Esophagus muscularis mucosa (tissue), 4 donors: Measurements from ENCODE around the gene NRF1. TPM values are rescaled to one million over a fixed set of nuclear protein-coding genes. Genes with fewer than 3 reads are reported as not detected.

Experiments used
- DNase-seq: peaks from one replicate; pipeline ENCODE4 v3.0.0-alpha.2; 2017; ENCODE audit errors: extremely low spot score
- H3K27ac ChIP-seq, 4 donors: fragments of 200-600 bp; sonication (generic); replicated peaks in 1 of 4; 1 replicate in 3 of 4; 2 replicates in 1 of 4; pipeline ENCODE4 v1.5.1; 2016 to 2019; ENCODE audit warnings: mild to moderate bottlenecking in 1 of 4
- H3K27me3 ChIP-seq, 4 donors: fragments of 200-600 bp; sonication (generic); one replicate each; pipeline versions ENCODE4 v1.5.1 to v1.6.0; 2016 to 2019
- H3K36me3 ChIP-seq, 4 donors: fragments of 200-600 bp; sonication (generic); one replicate each; pipeline ENCODE4 v1.5.1; 2016 to 2019
- H3K4me1 ChIP-seq, 4 donors: fragments of 200-600 bp; sonication (generic); one replicate each; pipeline ENCODE4 v1.5.1; 2016 to 2019
- H3K4me3 ChIP-seq, 4 donors: fragments of 200-600 bp; sonication (generic); 1 replicate in 2 of 4; 2 replicates in 2 of 4; pipeline ENCODE4 v1.5.1; 2016 to 2019; ENCODE audit warnings: mild to moderate bottlenecking in 4 of 4, moderate library complexity in 1 of 4
- H3K9me3 ChIP-seq, 4 donors: fragments of 200-600 bp; sonication (generic); 1 replicate in 3 of 4; 2 replicates in 1 of 4; pipeline ENCODE4 v1.5.1; 2016 to 2019
- EP300 ChIP-seq: sonication (generic); formaldehyde crosslinking; IDR thresholded peaks from one replicate; pipeline ENCODE4 v1.6.1; 2017; ENCODE audit warnings: antibody characterized with exemption
- POLR2A ChIP-seq: fragments of 450-650 bp; IDR thresholded peaks from one replicate; pipeline ENCODE4 v1.6.1; 2017; ENCODE audit warnings: antibody characterized with exemption, moderate library complexity, mild to moderate bottlenecking, low read depth
- POLR2AphosphoS5 ChIP-seq, 2 donors: sonication (generic); formaldehyde crosslinking; IDR thresholded peaks; one replicate each; pipeline ENCODE4 v1.6.1; 2017; ENCODE audit warnings: antibody characterized with exemption in 2 of 2
- WGBS: methylation state at CpG from one replicate; pipeline ENCODE4 v1.1.5; 2018; 5-methylcytosine and 5-hydroxymethylcytosine counted together
- intact Hi-C: fragments of 100-400 bp; cut with DNase I; formaldehyde crosslinking; loops from one replicate; pipeline ENCODE4 v1.15.1; 2023
- total RNA-seq, 4 donors: library from RNA; depleted of rRNA; stranded (reverse); fragments of >200 nt; gene quantifications; one replicate each; pipeline versions ENCODE4 v1.1.0 to v1.2.1, GENCODE V29; 2016
- TF ChIP-seq, protein P1 (sequence below), 3 experiments: fragments of 200-600 bp in 2 of 3; fragments of 450-650 bp in 1 of 3; sonication (generic) in 2 of 3; IDR thresholded peaks; one replicate each; pipeline ENCODE4 v1.5.1; 2017 to 2019; ENCODE audit warnings: antibody characterized with exemption in 3 of 3, mild to moderate bottlenecking in 2 of 3, moderate library complexity in 1 of 3

NRF1 gene
- total RNA-seq, 4 donors from 2014 or later, result 8.7 to 19.1 (median 15.9) TPM

DNA sequence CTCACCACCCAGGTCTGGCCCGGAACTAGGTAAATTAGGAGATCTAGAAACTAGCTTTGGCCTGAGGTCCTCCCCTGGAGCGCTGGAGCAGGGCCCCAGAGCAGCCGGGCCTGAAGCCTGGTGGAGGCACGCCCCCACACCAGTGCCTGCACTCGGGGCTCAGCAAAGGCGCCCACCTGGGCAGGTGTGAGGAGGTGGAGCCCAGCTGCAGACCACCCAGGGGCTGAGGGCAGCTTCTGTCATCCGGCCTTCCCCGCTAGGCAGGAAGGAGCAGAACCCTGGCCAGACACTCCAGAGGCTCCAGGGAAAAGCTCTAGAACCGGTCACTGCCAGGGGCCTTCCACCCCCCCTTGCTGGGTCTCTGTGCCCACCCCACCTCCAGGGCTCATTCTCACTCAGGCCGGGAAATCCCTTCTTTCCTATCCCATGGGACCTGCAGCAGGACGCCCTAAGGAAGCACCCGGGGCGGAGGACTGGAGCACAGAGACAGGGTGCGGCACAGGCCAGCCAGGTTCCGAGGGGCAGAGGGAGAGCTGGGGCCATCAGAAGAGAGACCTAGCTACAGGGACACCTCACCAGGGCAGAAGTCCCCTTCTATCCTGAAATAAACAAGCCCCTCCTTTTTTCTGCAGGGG is 161.2 kb downstream of the NRF1 start:
- Histone ChIP-seq H3K27ac (no peak overlapping the region), H3K27me3 (peaks cover 0 to 52% (median 12%) of the 10 kb centered on the region in 4 donors), H3K9me3 (no peaks in the 10 kb centered on the region), H3K4me1 (no peaks in the 10 kb centered on the region), H3K4me3 (no peak overlapping the region), H3K36me3 (no peaks in the 10 kb centered on the region)
- WGBS, result 79% methylated on average over 14 of the region's 15 CpGs
- TF ChIP-seq, protein P1, sequence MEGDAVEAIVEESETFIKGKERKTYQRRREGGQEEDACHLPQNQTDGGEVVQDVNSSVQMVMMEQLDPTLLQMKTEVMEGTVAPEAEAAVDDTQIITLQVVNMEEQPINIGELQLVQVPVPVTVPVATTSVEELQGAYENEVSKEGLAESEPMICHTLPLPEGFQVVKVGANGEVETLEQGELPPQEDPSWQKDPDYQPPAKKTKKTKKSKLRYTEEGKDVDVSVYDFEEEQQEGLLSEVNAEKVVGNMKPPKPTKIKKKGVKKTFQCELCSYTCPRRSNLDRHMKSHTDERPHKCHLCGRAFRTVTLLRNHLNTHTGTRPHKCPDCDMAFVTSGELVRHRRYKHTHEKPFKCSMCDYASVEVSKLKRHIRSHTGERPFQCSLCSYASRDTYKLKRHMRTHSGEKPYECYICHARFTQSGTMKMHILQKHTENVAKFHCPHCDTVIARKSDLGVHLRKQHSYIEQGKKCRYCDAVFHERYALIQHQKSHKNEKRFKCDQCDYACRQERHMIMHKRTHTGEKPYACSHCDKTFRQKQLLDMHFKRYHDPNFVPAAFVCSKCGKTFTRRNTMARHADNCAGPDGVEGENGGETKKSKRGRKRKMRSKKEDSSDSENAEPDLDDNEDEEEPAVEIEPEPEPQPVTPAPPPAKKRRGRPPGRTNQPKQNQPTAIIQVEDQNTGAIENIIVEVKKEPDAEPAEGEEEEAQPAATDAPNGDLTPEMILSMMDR (IDR thresholded peaks at IDR 0.05), result no peak
- no peak for TF ChIP-seq EP300
- no peak for TF ChIP-seq POLR2AphosphoS5 (IDR thresholded peaks at IDR 0.05)
- no peak for TF ChIP-seq POLR2A
- DNase-seq, result no peak
- intact Hi-C loops, result no loop called here

DNA sequence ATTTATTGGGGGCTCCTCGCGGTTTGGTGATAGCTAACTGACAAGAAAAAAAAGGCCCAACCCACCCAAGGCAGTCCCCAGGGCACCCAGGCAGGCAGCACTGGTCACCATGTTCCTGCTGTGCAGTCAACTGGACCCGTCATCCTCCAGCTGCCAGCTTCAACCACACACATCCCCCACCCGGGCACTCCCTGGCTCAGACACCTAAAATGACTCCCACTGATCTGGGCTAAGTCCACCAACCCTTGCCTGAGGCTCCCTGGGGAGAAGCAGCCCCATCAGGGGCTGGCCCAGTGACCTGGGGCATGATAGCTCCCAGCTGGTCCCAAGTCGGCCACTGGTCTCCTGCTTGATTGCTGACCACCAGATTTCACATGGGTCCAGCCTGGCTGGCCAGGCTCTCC is 161.8 kb downstream of the NRF1 start:
- no peak for DNase-seq
- no peak overlapping the region for H3K27ac ChIP-seq
- no peak for TF ChIP-seq EP300
- no peak for TF ChIP-seq POLR2AphosphoS5 (IDR thresholded peaks at IDR 0.05)
- TF ChIP-seq, protein P1 (IDR thresholded peaks at IDR 0.05), result no peak
- TF ChIP-seq POLR2A, result no peak
- H3K4me1 ChIP-seq, result peaks cover 2 to 4% (median 3%) of the 10 kb centered on the region in 4 donors
- WGBS, result 83% methylated on average over 4 of the region's 5 CpGs
- H3K27me3 ChIP-seq, result peaks cover 0 to 58% (median 17%) of the 10 kb centered on the region in 4 donors
- no peaks in the 10 kb centered on the region for H3K36me3 ChIP-seq
- H3K4me3 ChIP-seq, result no peak overlapping the region
- intact Hi-C loops, result no loop called here
- H3K9me3 ChIP-seq, result no peaks in the 10 kb centered on the region

DNA sequence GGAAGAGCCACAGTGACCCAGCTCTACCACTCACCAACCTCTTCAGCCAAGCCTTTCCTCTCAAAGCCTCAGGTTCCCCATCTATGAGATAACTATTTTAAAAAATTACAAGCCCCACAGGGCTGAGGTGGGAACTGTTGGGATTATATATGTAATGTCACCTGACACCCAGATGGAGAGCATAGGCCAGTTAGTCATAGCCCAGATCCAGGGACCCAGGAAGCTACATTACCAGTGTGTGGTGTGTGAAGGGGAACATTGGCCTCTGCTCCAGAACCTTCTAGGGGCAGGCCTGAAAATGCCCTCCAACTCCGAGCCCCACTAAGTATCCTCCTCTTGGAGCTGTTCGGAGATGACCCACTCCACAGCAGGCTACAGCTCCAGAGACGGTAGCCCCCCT is 162.4 kb downstream of the NRF1 start:
- Histone ChIP-seq H3K36me3 (no peaks in the 10 kb centered on the region), H3K27ac (no peak overlapping the region), H3K4me3 (no peak overlapping the region), H3K27me3 (peaks cover under 1 to 63% (median 23%) of the 10 kb centered on the region in 4 donors), H3K4me1 (peaks cover 7 to 9% (median 9%) of the 10 kb centered on the region in 4 donors), H3K9me3 (no peaks in the 10 kb centered on the region)
- intact Hi-C loops, result no loop called here
- 100% methylated on average over 1 of the region's 3 CpGs for WGBS
- no peak for DNase-seq
- TF ChIP-seq POLR2A (no peak), EP300 (no peak), POLR2AphosphoS5 (IDR thresholded peaks at IDR 0.05) (no peak)
- TF ChIP-seq, protein P1 (IDR thresholded peaks at IDR 0.05), result no peak

DNA sequence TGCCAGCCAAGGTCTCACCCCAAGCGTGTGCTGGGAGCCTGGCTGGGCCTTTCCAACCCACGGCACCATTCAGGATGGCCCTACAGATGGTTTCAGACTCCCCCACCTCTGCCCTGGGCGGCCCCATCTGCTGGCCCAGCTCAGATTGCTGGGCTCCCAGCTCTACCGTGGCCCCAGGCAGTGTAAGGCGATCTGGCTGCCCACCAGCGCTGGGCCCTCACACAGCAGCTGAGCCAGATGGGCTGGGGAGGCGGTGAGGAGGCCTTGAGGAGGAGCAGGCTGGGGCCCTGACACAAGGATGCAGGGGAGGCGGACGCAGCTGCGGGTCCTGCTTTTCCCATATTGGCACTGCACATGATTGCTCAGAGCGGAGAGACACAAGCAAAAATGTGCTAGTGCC is 162.8 kb downstream of the NRF1 start:
- intact Hi-C loops, result no loop called here
- WGBS, result 100% methylated on average over 5 of the region's 11 CpGs
- Histone ChIP-seq H3K27me3 (peaks cover 6 to 68% (median 28%) of the 10 kb centered on the region in 4 donors), H3K4me1 (peaks cover 12 to 14% (median 14%) of the 10 kb centered on the region in 4 donors), H3K27ac (no peak overlapping the region), H3K9me3 (no peaks in the 10 kb centered on the region), H3K36me3 (no peaks in the 10 kb centered on the region), H3K4me3 (no peak overlapping the region)
- DNase-seq, result no peak
- no peak for TF ChIP-seq EP300
- TF ChIP-seq, protein P1 (IDR thresholded peaks at IDR 0.05), result no peak
- no peak for TF ChIP-seq POLR2AphosphoS5 (IDR thresholded peaks at IDR 0.05)
